Caki2 (cell line): Measurements from ENCODE around the gene NPM3. TPM values are rescaled to one million over a fixed set of nuclear protein-coding genes. Genes with fewer than 3 reads are reported as not detected.

ENCODE experiments used
- total RNA-seq: library from RNA; depleted of rRNA; stranded (reverse); fragments of >200 nt; shearing (Covaris generic); gene quantifications from 2 replicates; pipeline ENCODE4 v1.2.3, GENCODE V29; 2014; ENCODE audit warnings: low replicate concordance; rRNA removed

Gene NPM3
- total RNA-seq, 1 experiment from 2014 or later, result 172 TPM

Other genes starting within 250 kb of the NPM3 start
- 26.4 and 32.6 TPM in 2 replicates for gene POLL, start 195.2 kb downstream of the NPM3 start, total RNA-seq
- 72.6 and 81.5 TPM in 2 replicates for gene DPCD, start 195.1 kb downstream of the NPM3 start, total RNA-seq
- 55.7 and 72.0 TPM in 2 replicates for gene FBXW4, start 88.3 kb downstream of the NPM3 start, total RNA-seq
- not detected in 2 replicates for gene FGF8, start 7.3 kb downstream of the NPM3 start, total RNA-seq
- gene OGA, start 35.0 kb upstream of the NPM3 start, total RNA-seq, result 26.4 and 58.9 TPM in 2 replicates
- gene KCNIP2, start 60.4 kb upstream of the NPM3 start, total RNA-seq, result 0.20 TPM in 1 of 2 replicates, not detected in the other